Muscle of leg (tissue), 11 donors: ENCODE results near the gene ASTN2. TPM values are rescaled to one million over a fixed set of nuclear protein-coding genes. Genes with fewer than 3 reads are reported as not detected.

Source experiments
- DNase-seq: peaks from one replicate; pipeline ENCODE4 v3.0.0; 2013
- H3K27ac ChIP-seq: one replicate; pipeline ENCODE4 v1.5.1; 2013; ENCODE audit warnings: mild to moderate bottlenecking, low read length, control low read depth
- H3K27me3 ChIP-seq: one replicate; pipeline ENCODE4 v1.6.1; 2013; ENCODE audit warnings: low read length; ENCODE audit not compliant: control insufficient read depth, insufficient read depth
- H3K36me3 ChIP-seq: one replicate; pipeline ENCODE4 v1.6.1; 2013; ENCODE audit warnings: low read length; ENCODE audit not compliant: control insufficient read depth, insufficient read depth
- H3K4me1 ChIP-seq: one replicate; pipeline ENCODE4 v1.6.1; 2013; ENCODE audit warnings: low read length; ENCODE audit not compliant: control insufficient read depth, insufficient read depth
- H3K4me3 ChIP-seq: one replicate; pipeline ENCODE4 v1.5.1; 2013; ENCODE audit warnings: low read length, control low read depth
- H3K9me3 ChIP-seq: replicated peaks from 2 replicates; pipeline ENCODE4 v1.6.1; 2013; ENCODE audit warnings: low read depth, low read length; ENCODE audit not compliant: control insufficient read depth
- WGBS: methylation state at CpG from one replicate; pipeline ENCODE4 v1.1.5; 2013; ENCODE audit warnings: missing lambda C conversion rate; ENCODE audit not compliant: insufficient coverage; 5-methylcytosine and 5-hydroxymethylcytosine counted together
- polyA plus RNA-seq, 8 donors: library from polyadenylated mRNA; unstranded; fragments of 120-200 nt; gene quantifications; one replicate each; pipeline versions ENCODE4 v1.2.1 to v1.2.3, GENCODE V29; 2013; ENCODE audit warnings: inconsistent platforms in 1 of 8, low replicate concordance in 1 of 8; ENCODE audit not compliant: insufficient read length in 8 of 8, insufficient read depth in 1 of 8
- total RNA-seq: library from RNA; stranded (reverse); fragments of 120-200 nt; gene quantifications from one replicate; pipeline ENCODE4 v1.2.4, GENCODE V29; 2013

Gene ASTN2
- total and polyA plus RNA-seq, 9 donors, result 2.7 to 10.9 (median 4.4) TPM

GRCh38 chr9:116686693-116687073 lies 728.2 kb downstream of the ASTN2 start:
- 13% methylated on average over 6 of the region's 7 CpGs for WGBS
- H3K27ac ChIP-seq, result no peak overlapping the region
- no peaks in the 10 kb centered on the region for H3K9me3 ChIP-seq
- H3K4me3 ChIP-seq, result peak overlapping the region; percentile 87
- no peaks in the 10 kb centered on the region for H3K27me3 ChIP-seq
- H3K4me1 ChIP-seq, result peaks cover 17% of the 10 kb centered on the region
- H3K36me3 ChIP-seq, result no peaks in the 10 kb centered on the region
- no peak for DNase-seq

- no peak overlapping the region for H3K4me3 ChIP-seq
- H3K27me3 ChIP-seq, result no peaks in the 10 kb centered on the region
- no peaks in the 10 kb centered on the region for H3K9me3 ChIP-seq
- no peak overlapping the region for H3K27ac ChIP-seq
- no peak for DNase-seq
- peaks cover 17% of the 10 kb centered on the region for H3K4me1 ChIP-seq
- no peaks in the 10 kb centered on the region for H3K36me3 ChIP-seq
Observed at GRCh38 chr9:116686135-116686534, 728.7 kb downstream of the ASTN2 start.

GRCh38 chr9:116685166-116685565 lies 729.7 kb downstream of the ASTN2 start:
- H3K4me1 ChIP-seq, result peaks cover 17% of the 10 kb centered on the region
- DNase-seq, result no peak
- no peaks in the 10 kb centered on the region for H3K9me3 ChIP-seq
- H3K4me3 ChIP-seq, result no peak overlapping the region
- no peaks in the 10 kb centered on the region for H3K36me3 ChIP-seq
- no peaks in the 10 kb centered on the region for H3K27me3 ChIP-seq
- H3K27ac ChIP-seq, result no peak overlapping the region
- 54% methylated on average over 3 of the region's 4 CpGs for WGBS

GRCh38 chr9:116683535-116683934 lies 731.3 kb downstream of the ASTN2 start:
- Histone ChIP-seq H3K27ac (no peak overlapping the region), H3K4me3 (no peak overlapping the region), H3K36me3 (no peaks in the 10 kb centered on the region), H3K4me1 (peaks cover 16% of the 10 kb centered on the region), H3K27me3 (no peaks in the 10 kb centered on the region), H3K9me3 (no peaks in the 10 kb centered on the region)
- DNase-seq, result no peak

GRCh38 chr9:116674210-116674980 lies 740.5 kb downstream of the ASTN2 start:
- WGBS, result 87% methylated on average over 2 of the region's 5 CpGs
- H3K36me3 ChIP-seq, result no peaks in the 10 kb centered on the region
- no peaks in the 10 kb centered on the region for H3K4me1 ChIP-seq
- H3K27ac ChIP-seq, result no peak overlapping the region
- H3K27me3 ChIP-seq, result no peaks in the 10 kb centered on the region
- DNase-seq, result no peak
- H3K4me3 ChIP-seq, result no peak overlapping the region
- H3K9me3 ChIP-seq, result no peaks in the 10 kb centered on the region

- WGBS, result 90% methylated on average over 1 of the region's 1 CpG
- Histone ChIP-seq H3K27ac (no peak overlapping the region), H3K4me3 (no peak overlapping the region), H3K36me3 (no peaks in the 10 kb centered on the region), H3K27me3 (no peaks in the 10 kb centered on the region), H3K9me3 (no peaks in the 10 kb centered on the region), H3K4me1 (no peaks in the 10 kb centered on the region)
- no peak for DNase-seq
Observed at GRCh38 chr9:116673375-116673774, 741.5 kb downstream of the ASTN2 start.

- Histone ChIP-seq H3K4me1 (no peaks in the 10 kb centered on the region), H3K27ac (no peak overlapping the region), H3K4me3 (no peak overlapping the region), H3K27me3 (no peaks in the 10 kb centered on the region), H3K9me3 (no peaks in the 10 kb centered on the region), H3K36me3 (no peaks in the 10 kb centered on the region)
- WGBS, result no CpG with 5 or more reads among the region's 2 CpGs
- DNase-seq, result no peak
Observed at GRCh38 chr9:116671605-116672004, 743.3 kb downstream of the ASTN2 start.

- Histone ChIP-seq H3K9me3 (no peaks in the 10 kb centered on the region), H3K27me3 (no peaks in the 10 kb centered on the region), H3K36me3 (no peaks in the 10 kb centered on the region), H3K27ac (no peak overlapping the region), H3K4me3 (no peak overlapping the region), H3K4me1 (no peaks in the 10 kb centered on the region)
- DNase-seq, result no peak
- WGBS, result 100% methylated on average over 2 of the region's 4 CpGs
Observed at GRCh38 chr9:116668970-116669695, 745.7 kb downstream of the ASTN2 start.

- no peaks in the 10 kb centered on the region for H3K4me1 ChIP-seq
- H3K27ac ChIP-seq, result no peak overlapping the region
- WGBS, result no CpG with 5 or more reads among the region's 1 CpG
- H3K9me3 ChIP-seq, result no peaks in the 10 kb centered on the region
- H3K36me3 ChIP-seq, result no peaks in the 10 kb centered on the region
- DNase-seq, result no peak
- no peak overlapping the region for H3K4me3 ChIP-seq
- no peaks in the 10 kb centered on the region for H3K27me3 ChIP-seq
Observed at GRCh38 chr9:116663581-116663980, 751.3 kb downstream of the ASTN2 start.

GRCh38 chr9:116662646-116663310 lies 752.1 kb downstream of the ASTN2 start:
- peak; percentile 19 for DNase-seq
- Histone ChIP-seq H3K9me3 (no peaks in the 10 kb centered on the region), H3K27ac (no peak overlapping the region), H3K4me3 (no peak overlapping the region), H3K36me3 (no peaks in the 10 kb centered on the region), H3K27me3 (no peaks in the 10 kb centered on the region), H3K4me1 (no peaks in the 10 kb centered on the region)
- WGBS, result no CpG with 5 or more reads among the region's 6 CpGs
